ENCODE results near the gene LCN9. TPM values are rescaled to one million over a fixed set of nuclear protein-coding genes. Genes with fewer than 3 reads are reported as not detected.
A peak's percentile ranks its signal among the peaks of the same experiment; 100 is the strongest.

Gene LCN9
- total RNA-seq, 1 experiment from 2014 or later: 0.52 TPM

- TF ChIP-seq, protein P1, sequence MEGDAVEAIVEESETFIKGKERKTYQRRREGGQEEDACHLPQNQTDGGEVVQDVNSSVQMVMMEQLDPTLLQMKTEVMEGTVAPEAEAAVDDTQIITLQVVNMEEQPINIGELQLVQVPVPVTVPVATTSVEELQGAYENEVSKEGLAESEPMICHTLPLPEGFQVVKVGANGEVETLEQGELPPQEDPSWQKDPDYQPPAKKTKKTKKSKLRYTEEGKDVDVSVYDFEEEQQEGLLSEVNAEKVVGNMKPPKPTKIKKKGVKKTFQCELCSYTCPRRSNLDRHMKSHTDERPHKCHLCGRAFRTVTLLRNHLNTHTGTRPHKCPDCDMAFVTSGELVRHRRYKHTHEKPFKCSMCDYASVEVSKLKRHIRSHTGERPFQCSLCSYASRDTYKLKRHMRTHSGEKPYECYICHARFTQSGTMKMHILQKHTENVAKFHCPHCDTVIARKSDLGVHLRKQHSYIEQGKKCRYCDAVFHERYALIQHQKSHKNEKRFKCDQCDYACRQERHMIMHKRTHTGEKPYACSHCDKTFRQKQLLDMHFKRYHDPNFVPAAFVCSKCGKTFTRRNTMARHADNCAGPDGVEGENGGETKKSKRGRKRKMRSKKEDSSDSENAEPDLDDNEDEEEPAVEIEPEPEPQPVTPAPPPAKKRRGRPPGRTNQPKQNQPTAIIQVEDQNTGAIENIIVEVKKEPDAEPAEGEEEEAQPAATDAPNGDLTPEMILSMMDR (conservative IDR thresholded peaks at IDR 0.05): no peak
- Histone ChIP-seq H3K9ac (ENCODE audit: extremely low read depth, insufficient read length, low read length) (no peak overlapping the region), H4K8ac (replicated peaks; ENCODE audit: insufficient read length, low read depth, low read length) (no peak overlapping the region), H3K23me2 (ENCODE audit: insufficient read length, low read depth, low read length, poor library complexity, severe bottlenecking) (no peaks in the 10 kb centered on the region), H3K79me2 (ENCODE audit: insufficient read depth, low read length) (no peaks in the 10 kb centered on the region), H3K4me1 (ENCODE audit: insufficient read depth, low read length) (no peaks in the 10 kb centered on the region), H2AK5ac (ENCODE audit: insufficient read length, low read length) (no peak overlapping the region), H3K27ac (ENCODE audit: insufficient read length, low read depth, low read length) (no peak overlapping the region), H2BK15ac (ENCODE audit: low read depth, low read length) (no peak overlapping the region), H3K14ac (ENCODE audit: insufficient read depth, low read length) (no peak overlapping the region), H4K20me1 (ENCODE audit: control insufficient read depth, insufficient read depth, insufficient read length) (no peaks in the 10 kb centered on the region), H3K9me3 (ENCODE audit: control insufficient read depth, low read depth, low read length) (no peaks in the 10 kb centered on the region), H3K4ac (ENCODE audit: low read depth, low read length) (no peak overlapping the region), H3T11ph (ENCODE audit: low read length) (no peak overlapping the region), H2BK20ac (ENCODE audit: low read depth, low read length, poor library complexity, severe bottlenecking) (no peak overlapping the region), H3K4me2 (ENCODE audit: insufficient read depth, insufficient read length, low read length) (peak overlapping the region; percentile 42), H3K56ac (ENCODE audit: insufficient read length, low read depth, low read length) (no peak overlapping the region), H3K23ac (ENCODE audit: insufficient read length, low read depth, low read length) (no peak overlapping the region), H3K18ac (ENCODE audit: insufficient read length, low read depth, low read length) (no peak overlapping the region), H2AFZ (ENCODE audit: low read length) (no peak overlapping the region), H4K5ac (ENCODE audit: insufficient read length, low read depth, low read length) (no peak overlapping the region), H2BK5ac (ENCODE audit: insufficient read length, low read length) (no peak overlapping the region), H4K91ac (ENCODE audit: insufficient read length, low read depth, low read length) (no peak overlapping the region), H2BK12ac (ENCODE audit: insufficient read length, low read depth, low read length) (no peak overlapping the region), H3K79me1 (ENCODE audit: insufficient read depth, low read depth, low read length, poor library complexity, severe bottlenecking) (no peaks in the 10 kb centered on the region), H2BK120ac (ENCODE audit: low read depth, low read length, poor library complexity, severe bottlenecking) (no peak overlapping the region), H3K27me3 (ENCODE audit: insufficient read depth, low read length) (no peaks in the 10 kb centered on the region; the same call in 1 of the 2 replicates)
- H3K27me3 Mint-ChIP-seq (ENCODE audit: low read depth): peaks cover 17% of the 10 kb centered on the region
- WGBS (ENCODE audit: extremely low coverage, insufficient read length, low lambda C conversion rate): no CpG with 5 or more reads among the region's 40 CpGs
- H3K4me3 Mint-ChIP-seq: peak overlapping the region; percentile 14 to 19; a peak in 1 of 5 replicates
- H3K36me3 Mint-ChIP-seq (ENCODE audit: insufficient read depth in 1 of 3, low read depth in 3 of 3): no peaks in the 10 kb centered on the region
- peaks cover 2 to 4% of the 10 kb centered on the region in 2 experiments; a peak in 3 of 4 replicates for H3K4me1 Mint-ChIP-seq
- DNase-seq: peak; percentile 49
- no peak overlapping the region for H3K27ac Mint-ChIP-seq
- no peaks in the 10 kb centered on the region for H3K9me3 Mint-ChIP-seq
Measured at GRCh38 chr9:135701067-135701958, 38.2 kb downstream of the LCN9 start.
